Measurements from ENCODE around the gene KCNT2. TPM values are rescaled to one million over a fixed set of nuclear protein-coding genes. Genes with fewer than 3 reads are reported as not detected.
"Not testable (repeated sequence)": the region's sequence is repeated elsewhere in the genome, so short reads cannot be mapped to it uniquely, and the experiment has no call there.

Gene KCNT2
- total RNA-seq, 2 donors from 2014 or later = 1.1 TPM; not detected in 1

- Mint-ChIP-seq H3K27ac (no peak overlapping the region), H3K4me1 (no peaks in the 10 kb centered on the region), H3K4me3 (no peak overlapping the region), H3K36me3 (ENCODE audit: low read depth) (no peaks in the 10 kb centered on the region), H3K27me3 (no peaks in the 10 kb centered on the region)
- no peaks in the 10 kb centered on the region for H3K9me3 ChIP-seq (ENCODE audit: control insufficient read depth, low read length, poor library complexity, severe bottlenecking)
- DNase-seq = no peak
- no peak for ATAC-seq
These were observed 336.9 kb downstream of the KCNT2 start for GRCh38 chr1:196271212-196271947.

DNA sequence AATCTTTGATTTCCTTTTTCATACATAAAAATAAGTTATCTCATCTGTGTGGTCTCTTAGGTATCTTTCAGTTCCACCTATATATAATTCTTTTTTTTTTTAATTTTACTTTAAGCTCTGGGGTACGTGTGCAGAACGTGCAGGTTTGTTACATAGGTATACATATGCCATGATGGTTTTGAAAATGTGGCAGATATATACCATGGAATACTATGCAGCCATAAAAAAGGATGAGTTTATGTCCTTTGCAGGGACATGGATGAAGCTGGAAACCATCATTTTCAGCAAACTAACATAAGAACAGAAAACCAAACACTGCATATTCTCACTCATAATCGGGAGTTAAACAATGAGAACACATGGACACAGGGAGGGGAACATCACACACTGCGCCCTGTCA lies 345.2 kb downstream of the KCNT2 start:
- not testable (repeated sequence) for H3K4me3 Mint-ChIP-seq, H3K27me3 Mint-ChIP-seq, H3K27ac Mint-ChIP-seq

GRCh38 chr1:196260270-196260669 lies 348.0 kb downstream of the KCNT2 start:
- Mint-ChIP-seq H3K36me3 (ENCODE audit: low read depth) (no peaks in the 10 kb centered on the region), H3K4me3 (no peak overlapping the region), H3K4me1 (no peaks in the 10 kb centered on the region), H3K27ac (no peak overlapping the region), H3K27me3 (no peaks in the 10 kb centered on the region)
- DNase-seq (no peak), ATAC-seq (no peak)
- H3K9me3 ChIP-seq (ENCODE audit: control insufficient read depth, low read length, poor library complexity, severe bottlenecking) = no peaks in the 10 kb centered on the region

More for the DNA sequence above, 345.2 kb downstream of the KCNT2 start:
- not testable (repeated sequence) for ATAC-seq; DNase-seq; H3K9me3 ChIP-seq (ENCODE audit: control insufficient read depth, low read length, poor library complexity, severe bottlenecking); H3K36me3 Mint-ChIP-seq (ENCODE audit: low read depth); H3K4me1 Mint-ChIP-seq

DNA sequence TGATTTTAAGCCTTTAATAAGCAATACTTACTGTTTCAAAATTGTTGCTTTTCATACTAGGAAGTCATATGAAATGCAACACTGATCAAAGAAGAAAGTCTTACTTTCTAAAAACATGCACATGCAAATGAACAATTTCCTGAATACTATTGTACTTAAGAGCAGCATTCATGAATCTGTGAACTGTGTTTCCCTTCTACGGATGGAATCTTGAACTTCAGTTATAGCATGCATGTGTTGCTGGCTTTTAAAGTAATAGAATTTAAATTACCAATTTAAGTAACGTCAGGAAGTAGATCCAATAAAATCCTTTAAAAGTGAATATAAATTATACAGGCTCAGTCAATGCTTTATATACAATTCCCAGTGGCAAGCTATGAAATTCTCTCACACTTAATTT lies 348.9 kb downstream of the KCNT2 start:
- ATAC-seq = no peak

DNA sequence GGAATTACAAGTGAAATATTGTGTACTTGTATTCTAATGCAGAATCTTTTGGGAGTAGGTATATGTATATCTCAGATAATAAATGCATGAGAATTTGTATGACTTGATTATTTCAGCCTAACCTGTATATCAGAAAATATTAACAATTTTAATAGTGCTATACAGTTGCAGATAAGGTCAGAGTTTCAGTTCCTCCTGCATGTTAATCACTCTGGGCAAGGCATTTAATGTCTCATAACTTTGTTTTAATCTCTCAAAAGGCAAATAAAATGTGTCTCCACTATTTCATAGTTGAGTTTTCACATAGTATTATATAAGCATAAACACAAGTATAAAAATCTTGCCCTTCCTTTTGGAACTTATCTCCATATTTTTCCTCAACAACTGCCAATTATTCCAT lies 352.5 kb downstream of the KCNT2 start:
- no peak overlapping the region for H3K27ac Mint-ChIP-seq

More for the DNA sequence above, 348.9 kb downstream of the KCNT2 start:
- no peaks in the 10 kb centered on the region for H3K36me3 Mint-ChIP-seq (ENCODE audit: low read depth)
- H3K27me3 Mint-ChIP-seq = no peaks in the 10 kb centered on the region
- H3K27ac Mint-ChIP-seq = no peak overlapping the region
- no peaks in the 10 kb centered on the region for H3K4me1 Mint-ChIP-seq
- H3K9me3 ChIP-seq (ENCODE audit: control insufficient read depth, low read length, poor library complexity, severe bottlenecking) = no peaks in the 10 kb centered on the region
- no peak for DNase-seq
- H3K4me3 Mint-ChIP-seq = no peak overlapping the region

DNA sequence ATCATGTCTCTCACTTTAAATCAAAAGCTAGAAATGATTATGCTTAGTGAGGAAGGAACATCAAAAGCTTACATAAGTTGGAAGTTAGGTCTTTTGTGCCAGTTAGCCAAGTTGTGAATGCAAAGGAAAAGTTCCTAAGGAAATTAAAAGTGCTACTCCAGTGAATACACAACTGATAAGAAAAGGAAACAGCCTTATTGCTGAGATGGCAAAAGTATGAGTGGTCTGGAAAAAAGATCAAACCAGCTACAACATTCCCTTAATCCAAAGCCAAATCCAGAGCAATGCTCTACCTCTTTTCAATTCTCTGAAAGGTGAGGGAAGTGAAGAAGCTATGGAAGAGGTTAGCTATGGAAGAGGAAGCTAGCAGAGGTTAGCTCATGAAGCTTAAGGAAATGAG lies 378.7 kb downstream of the KCNT2 start:
- Mint-ChIP-seq H3K27me3 (no peaks in the 10 kb centered on the region), H3K4me3 (no peak overlapping the region), H3K4me1 (no peaks in the 10 kb centered on the region), H3K27ac (no peak overlapping the region), H3K36me3 (ENCODE audit: low read depth) (peaks cover 2% of the 10 kb centered on the region)
- H3K9me3 ChIP-seq (ENCODE audit: control insufficient read depth, low read length, poor library complexity, severe bottlenecking) = no peaks in the 10 kb centered on the region
- ATAC-seq = no peak
- no peak for DNase-seq

More for the DNA sequence above, 352.5 kb downstream of the KCNT2 start:
- Mint-ChIP-seq H3K4me1 (no peaks in the 10 kb centered on the region), H3K4me3 (no peak overlapping the region), H3K36me3 (ENCODE audit: low read depth) (no peaks in the 10 kb centered on the region), H3K27me3 (no peaks in the 10 kb centered on the region)
- ATAC-seq (no peak), DNase-seq (no peak)
- H3K9me3 ChIP-seq (ENCODE audit: control insufficient read depth, low read length, poor library complexity, severe bottlenecking) = no peaks in the 10 kb centered on the region

- Mint-ChIP-seq H3K36me3 (ENCODE audit: low read depth) (no peaks in the 10 kb centered on the region), H3K27me3 (no peaks in the 10 kb centered on the region), H3K4me1 (no peaks in the 10 kb centered on the region), H3K4me3 (no peak overlapping the region), H3K27ac (no peak overlapping the region)
- DNase-seq (no peak), ATAC-seq (no peak)
- no peaks in the 10 kb centered on the region for H3K9me3 ChIP-seq (ENCODE audit: control insufficient read depth, low read length, poor library complexity, severe bottlenecking)
These were observed 393.4 kb downstream of the KCNT2 start for GRCh38 chr1:196214866-196215265.

- DNase-seq (no peak), ATAC-seq (no peak)
- no peaks in the 10 kb centered on the region for H3K27me3 Mint-ChIP-seq
- H3K27ac Mint-ChIP-seq = no peak overlapping the region
- H3K36me3 Mint-ChIP-seq (ENCODE audit: low read depth) = no peaks in the 10 kb centered on the region
- H3K4me3 Mint-ChIP-seq = no peak overlapping the region
- H3K4me1 Mint-ChIP-seq = no peaks in the 10 kb centered on the region
- no peaks in the 10 kb centered on the region for H3K9me3 ChIP-seq (ENCODE audit: control insufficient read depth, low read length, poor library complexity, severe bottlenecking)
These were observed 398.3 kb downstream of the KCNT2 start for GRCh38 chr1:196209983-196210382.

DNA sequence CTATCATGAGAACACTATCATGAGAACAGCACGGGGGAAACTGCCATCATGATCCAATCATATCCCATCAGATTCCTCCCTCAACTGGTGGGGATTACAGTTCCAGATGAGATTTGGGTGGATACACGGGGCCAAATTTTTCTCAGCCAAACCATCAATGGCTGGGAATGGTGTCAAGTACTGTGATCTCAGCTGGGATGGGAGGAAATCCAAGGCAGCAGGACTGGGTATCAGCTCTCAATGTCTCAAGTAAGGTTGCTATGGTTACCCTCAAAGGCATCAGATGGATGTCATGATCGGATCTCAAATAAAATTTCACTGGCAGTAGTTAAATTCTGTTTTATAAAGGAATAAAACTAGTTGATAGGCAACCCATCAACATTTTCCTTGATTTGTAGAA lies 399.0 kb downstream of the KCNT2 start:
- Mint-ChIP-seq H3K27ac (no peak overlapping the region), H3K36me3 (ENCODE audit: low read depth) (no peaks in the 10 kb centered on the region), H3K27me3 (no peaks in the 10 kb centered on the region), H3K4me1 (no peaks in the 10 kb centered on the region), H3K4me3 (no peak overlapping the region)
- ATAC-seq (no peak), DNase-seq (no peak)
- no peaks in the 10 kb centered on the region for H3K9me3 ChIP-seq (ENCODE audit: control insufficient read depth, low read length, poor library complexity, severe bottlenecking)

DNA sequence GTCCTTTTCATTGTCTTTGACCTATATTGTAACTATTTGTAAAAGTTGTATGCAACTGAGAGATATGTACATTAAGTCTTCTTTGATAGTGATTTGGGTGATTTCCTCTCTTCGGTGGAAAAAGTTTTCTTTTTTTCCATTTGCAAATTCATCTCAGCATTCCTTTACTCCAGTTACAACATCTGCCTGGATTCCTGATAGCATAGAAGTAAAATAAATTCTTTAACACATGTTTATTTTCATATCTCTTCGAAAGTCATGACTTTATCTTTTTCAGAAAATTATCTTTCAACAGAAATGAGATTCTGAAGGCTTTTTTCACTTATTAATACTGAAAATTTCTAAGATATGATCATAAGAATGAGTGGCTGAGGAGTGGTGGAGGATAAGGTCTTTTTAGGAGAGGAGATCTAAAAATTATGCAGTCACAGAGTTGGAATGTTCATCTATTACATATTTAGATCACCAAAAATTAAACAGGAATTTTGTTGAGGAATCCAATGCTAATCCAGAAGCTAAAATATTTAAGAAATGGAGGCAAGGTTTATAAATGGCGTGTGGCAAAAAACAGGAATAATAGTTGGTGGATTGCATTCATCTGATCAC lies 400.5 kb downstream of the KCNT2 start:
- no peaks in the 10 kb centered on the region for H3K9me3 ChIP-seq (ENCODE audit: control insufficient read depth, low read length, poor library complexity, severe bottlenecking)
- no peak overlapping the region for H3K27ac Mint-ChIP-seq
- H3K4me1 Mint-ChIP-seq = no peaks in the 10 kb centered on the region
- H3K4me3 Mint-ChIP-seq = no peak overlapping the region
- ATAC-seq (no peak), DNase-seq (no peak)
- no peaks in the 10 kb centered on the region for H3K36me3 Mint-ChIP-seq (ENCODE audit: low read depth)
- no peaks in the 10 kb centered on the region for H3K27me3 Mint-ChIP-seq

GRCh38 chr1:196205882-196206281 lies 402.4 kb downstream of the KCNT2 start:
- no peak overlapping the region for H3K27ac Mint-ChIP-seq
- H3K36me3 Mint-ChIP-seq (ENCODE audit: low read depth) = no peaks in the 10 kb centered on the region
- no peak overlapping the region for H3K4me3 Mint-ChIP-seq
- no peak for ATAC-seq
- H3K9me3 ChIP-seq (ENCODE audit: control insufficient read depth, low read length, poor library complexity, severe bottlenecking) = no peaks in the 10 kb centered on the region
- DNase-seq = no peak
- H3K4me1 Mint-ChIP-seq = no peaks in the 10 kb centered on the region
- H3K27me3 Mint-ChIP-seq = no peaks in the 10 kb centered on the region

GRCh38 chr1:196196486-196196885 lies 411.8 kb downstream of the KCNT2 start:
- no peak for ATAC-seq
- Mint-ChIP-seq H3K27me3 (no peaks in the 10 kb centered on the region), H3K27ac (no peak overlapping the region), H3K36me3 (ENCODE audit: low read depth) (no peaks in the 10 kb centered on the region), H3K4me1 (no peaks in the 10 kb centered on the region), H3K4me3 (no peak overlapping the region)
- no peak for DNase-seq
- no peaks in the 10 kb centered on the region for H3K9me3 ChIP-seq (ENCODE audit: control insufficient read depth, low read length, poor library complexity, severe bottlenecking)

GRCh38 chr1:196193896-196194559 lies 414.2 kb downstream of the KCNT2 start:
- no peaks in the 10 kb centered on the region for H3K9me3 ChIP-seq (ENCODE audit: control insufficient read depth, low read length, poor library complexity, severe bottlenecking)
- Mint-ChIP-seq H3K4me3 (no peak overlapping the region), H3K4me1 (no peaks in the 10 kb centered on the region)

More at GRCh38 chr1:196193896-196194559, 414.2 kb downstream of the KCNT2 start:
- DNase-seq = no peak
- H3K36me3 Mint-ChIP-seq (ENCODE audit: low read depth) = no peaks in the 10 kb centered on the region
- no peak overlapping the region for H3K27ac Mint-ChIP-seq
- ATAC-seq = no peak
- H3K27me3 Mint-ChIP-seq = no peaks in the 10 kb centered on the region
